GM19397 (cell line): ENCODE measurements around the gene SDK1.

Experiments used
- ATAC-seq: cut with Tn5 transposase; IDR thresholded peaks from one replicate; pipeline ENCODE4 v1.9.1; 2021; ENCODE audit warnings: mild to moderate bottlenecking, moderate library complexity; ENCODE audit not compliant: unreplicated experiment

SDK1 gene

DNA sequence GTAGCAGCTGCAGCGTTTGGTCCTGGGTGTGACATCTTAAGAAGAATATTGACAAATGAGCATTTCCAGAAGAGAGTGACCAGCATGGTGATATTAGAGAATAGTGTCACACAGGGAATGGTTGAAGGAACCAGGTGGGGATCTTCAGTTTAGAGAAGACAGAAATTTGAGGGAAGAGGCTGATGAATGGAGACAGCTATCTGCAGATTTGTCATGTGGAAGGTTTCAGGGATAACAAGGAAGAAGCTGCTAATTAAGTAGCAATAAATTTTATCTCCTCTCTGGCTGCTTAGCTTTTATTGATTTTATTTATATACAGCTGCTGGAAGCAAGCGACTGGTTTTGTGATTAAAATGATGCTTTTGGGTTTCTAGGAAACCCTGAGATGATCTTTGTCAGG lies 26.0 kb downstream of the SDK1 start:
- ATAC-seq, result no peak

GRCh38 chr7:3327655-3328054 lies 26.6 kb downstream of the SDK1 start:
- ATAC-seq, result no peak

DNA sequence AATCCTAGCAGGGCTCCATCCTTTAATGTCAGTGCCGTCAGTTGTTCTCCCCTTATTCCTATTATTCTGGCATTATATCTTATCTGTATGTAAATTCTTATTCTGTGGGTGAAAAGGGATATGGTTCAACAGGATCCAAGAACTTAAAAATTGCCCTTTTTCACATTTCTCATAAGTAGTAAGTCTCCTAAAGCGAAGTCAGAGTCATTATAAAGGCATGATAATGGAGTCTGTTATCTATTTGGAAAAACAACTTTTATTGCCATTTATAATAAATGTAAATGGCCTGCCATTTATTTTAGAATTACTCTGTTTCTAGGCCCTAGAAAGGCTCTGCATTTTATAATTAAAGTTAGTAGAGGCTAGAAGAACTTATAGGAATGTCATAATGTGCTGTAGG lies 31.3 kb downstream of the SDK1 start:
- ATAC-seq, result no peak

GRCh38 chr7:3333861-3334260 lies 32.8 kb downstream of the SDK1 start:
- ATAC-seq, result no peak

DNA sequence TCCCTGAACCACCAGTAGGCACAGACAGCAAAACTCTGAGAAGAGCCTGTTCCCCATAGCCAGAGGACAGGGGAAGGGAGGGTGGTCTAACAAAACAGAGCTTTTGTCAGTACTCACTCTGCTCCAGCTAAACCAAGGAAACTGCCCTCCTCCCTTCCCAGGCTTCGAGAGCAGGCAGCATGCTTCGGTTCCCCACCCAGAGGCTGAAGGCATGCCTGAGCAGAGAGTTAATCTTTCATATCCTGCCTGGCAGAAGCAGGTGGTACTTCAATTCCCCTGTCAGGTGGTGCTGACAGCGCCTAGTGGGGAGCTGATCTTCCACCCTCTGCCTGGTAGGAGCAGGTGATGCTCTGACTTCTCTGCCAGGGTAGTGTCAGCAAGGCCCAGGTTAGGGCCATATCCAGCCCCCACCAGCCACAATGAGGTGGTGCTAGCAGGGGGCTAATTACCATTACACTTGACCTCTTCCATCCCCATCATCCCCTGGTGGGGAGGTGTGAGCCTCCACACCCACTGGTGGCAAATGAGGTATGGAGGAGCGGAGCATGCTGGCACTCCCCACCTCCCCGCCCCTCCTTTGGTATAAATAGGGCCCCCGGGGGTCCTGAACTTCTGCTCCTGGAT lies 35.1 kb downstream of the SDK1 start:
- no peak for ATAC-seq

- ATAC-seq, result no peak
Observed at GRCh38 chr7:3338161-3338560, 37.1 kb downstream of the SDK1 start.

DNA sequence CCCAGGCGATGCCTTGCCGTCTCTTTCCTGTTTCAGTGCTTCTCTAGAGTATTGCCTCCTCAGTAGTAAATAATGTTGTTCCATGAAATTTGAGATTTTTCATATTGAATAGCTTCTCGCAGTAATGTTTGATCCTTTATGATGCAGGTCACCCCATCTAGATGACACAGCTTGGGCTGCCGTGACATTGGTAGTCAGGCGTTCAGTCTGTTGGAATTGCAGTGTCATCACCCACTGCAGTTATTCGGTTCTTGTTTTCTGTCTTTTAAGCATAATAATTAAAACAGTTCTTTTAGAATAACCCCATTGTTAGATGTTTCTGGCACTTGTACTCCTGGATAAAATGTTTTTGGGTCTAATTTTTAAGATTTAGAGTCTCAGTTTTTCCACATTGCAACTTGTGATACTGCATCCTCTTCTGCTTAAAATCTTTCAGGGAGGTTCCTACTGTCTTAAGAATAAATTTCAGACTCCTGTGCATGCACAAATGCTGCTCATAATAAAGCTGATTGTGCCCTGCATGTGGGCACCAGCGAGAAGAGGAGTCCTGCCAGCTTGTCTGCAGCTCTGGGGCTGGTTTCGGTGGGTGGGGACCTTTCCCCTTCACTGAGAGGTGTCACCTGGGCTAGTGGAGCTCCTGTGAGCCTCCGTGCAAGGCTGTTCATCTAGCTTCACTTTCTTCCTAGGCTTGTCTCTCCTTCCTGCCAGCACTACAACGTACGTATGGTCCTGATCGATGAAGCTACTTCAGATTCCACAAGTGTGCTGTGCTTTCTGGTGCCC lies 44.8 kb downstream of the SDK1 start:
- no peak for ATAC-seq

GRCh38 chr7:3349126-3349525 lies 48.1 kb downstream of the SDK1 start:
- ATAC-seq, result no peak

DNA sequence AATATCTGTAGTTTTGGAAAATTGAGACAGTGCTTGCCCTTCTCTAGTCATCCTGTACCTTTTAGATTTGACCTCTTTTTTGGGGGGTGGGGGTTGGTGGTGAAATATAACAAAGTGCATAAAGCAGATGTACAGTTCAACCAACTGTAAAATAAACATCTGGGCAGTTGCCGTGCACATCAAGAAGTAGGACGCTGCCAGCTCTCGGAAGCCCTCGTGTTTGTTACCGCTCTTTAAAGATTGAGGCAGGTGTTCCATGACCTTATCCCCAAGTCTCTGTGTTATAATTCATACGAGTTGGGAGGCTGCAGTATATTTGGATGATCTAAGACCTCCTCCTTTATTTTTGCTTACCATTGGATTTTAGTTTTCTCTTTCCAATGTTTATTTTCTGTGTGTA lies 55.1 kb downstream of the SDK1 start:
- ATAC-seq, result no peak

GRCh38 chr7:3358991-3359390 lies 57.9 kb downstream of the SDK1 start:
- no peak for ATAC-seq

DNA sequence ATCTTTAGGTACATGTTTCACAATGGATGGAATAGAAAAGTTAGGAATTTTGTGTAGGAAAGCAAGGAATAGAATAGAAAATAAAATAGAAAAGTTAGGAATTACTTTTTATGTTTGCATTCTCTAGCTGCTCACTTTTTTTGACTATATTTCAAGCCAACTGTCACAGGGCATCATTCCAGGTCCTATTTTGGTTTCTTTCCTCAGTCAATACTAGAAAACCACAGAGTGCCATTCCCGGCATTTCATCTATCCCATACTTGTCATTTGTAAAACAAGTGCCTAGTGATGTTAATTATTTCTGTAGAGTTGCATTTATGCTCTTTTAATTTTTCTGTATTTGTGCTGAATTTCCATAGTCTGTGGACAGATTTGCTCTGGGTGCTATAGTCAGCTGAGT lies 66.2 kb downstream of the SDK1 start:
- no peak for ATAC-seq

GRCh38 chr7:3370068-3370830 lies 69.2 kb downstream of the SDK1 start:
- no peak for ATAC-seq

DNA sequence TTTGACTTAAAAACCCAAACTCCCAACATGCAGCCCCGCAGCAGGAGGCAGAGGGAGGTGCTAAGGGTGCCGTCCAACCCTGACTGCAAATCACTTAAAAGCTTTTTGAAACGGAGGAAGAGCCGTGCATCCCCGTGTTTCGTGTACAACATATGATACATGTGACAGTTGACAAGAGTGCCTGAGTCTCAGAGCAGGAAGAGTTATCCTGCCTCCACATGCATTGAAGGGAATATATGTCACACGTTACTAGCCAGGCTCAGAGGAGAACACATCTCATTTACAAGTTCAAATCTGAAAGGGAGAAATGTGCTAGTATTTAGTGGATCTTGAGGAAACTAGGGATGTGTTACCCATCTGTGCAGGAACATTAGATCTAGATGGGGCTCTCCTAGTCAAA lies 69.9 kb downstream of the SDK1 start:
- ATAC-seq, result no peak

- no peak for ATAC-seq
Observed at GRCh38 chr7:3371601-3372000, 70.5 kb downstream of the SDK1 start.

DNA sequence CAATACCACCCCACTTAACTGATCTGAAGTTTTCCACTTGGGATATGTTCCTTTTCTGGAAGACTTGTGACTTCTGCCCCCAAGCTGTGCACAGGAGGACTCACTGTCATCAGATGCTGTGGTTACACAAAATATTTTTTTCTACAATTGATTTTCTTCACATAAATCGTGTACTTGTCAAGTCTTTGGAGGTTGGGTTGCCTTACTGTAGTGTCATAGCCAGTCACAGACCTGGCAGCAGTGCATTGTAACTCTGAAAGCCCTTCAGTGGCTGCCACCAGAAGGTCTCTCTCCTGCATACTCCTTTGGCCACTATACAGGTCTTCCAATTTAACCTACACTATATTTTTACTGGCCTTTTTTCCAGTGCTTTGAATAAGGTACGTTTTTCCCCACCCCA lies 73.2 kb downstream of the SDK1 start:
- no peak for ATAC-seq

DNA sequence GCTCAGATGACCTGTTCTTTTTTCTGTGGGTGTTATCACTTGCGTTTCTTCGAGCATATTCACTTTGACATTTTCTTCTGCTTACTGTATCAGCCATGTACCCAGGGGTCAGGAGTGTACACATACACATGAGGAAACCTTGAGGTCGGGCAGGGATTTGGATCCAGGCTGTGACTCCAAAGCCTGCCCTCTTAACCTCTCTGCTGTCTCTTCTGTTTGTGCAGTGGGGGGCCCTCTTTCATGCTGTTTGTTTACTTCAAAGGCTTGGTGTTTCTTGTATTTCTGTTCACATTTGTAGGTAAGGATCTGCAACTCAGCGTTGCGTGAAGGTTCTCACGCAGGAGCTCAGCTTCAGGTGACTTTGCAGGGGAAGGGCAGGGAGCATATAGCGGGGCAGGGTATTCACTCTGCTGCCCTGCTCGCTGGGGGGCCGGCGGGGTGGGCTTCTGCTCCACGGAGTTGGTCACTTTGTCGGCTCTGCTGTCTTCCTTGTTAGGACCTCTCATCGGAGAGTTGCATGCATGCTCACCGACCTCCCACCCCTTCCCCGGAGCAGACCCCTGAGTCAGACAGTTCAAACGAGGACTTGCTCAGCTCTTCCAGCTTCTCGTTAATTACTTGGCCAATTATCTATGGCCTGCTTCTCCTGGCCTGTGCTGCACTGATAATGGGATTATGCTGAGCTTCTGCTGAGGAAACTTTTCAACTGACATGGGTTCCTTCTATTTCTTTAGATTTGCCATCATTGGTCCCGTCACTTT lies 77.5 kb downstream of the SDK1 start:
- no peak for ATAC-seq

GRCh38 chr7:3380034-3380433 lies 79.0 kb downstream of the SDK1 start:
- ATAC-seq, result no peak

DNA sequence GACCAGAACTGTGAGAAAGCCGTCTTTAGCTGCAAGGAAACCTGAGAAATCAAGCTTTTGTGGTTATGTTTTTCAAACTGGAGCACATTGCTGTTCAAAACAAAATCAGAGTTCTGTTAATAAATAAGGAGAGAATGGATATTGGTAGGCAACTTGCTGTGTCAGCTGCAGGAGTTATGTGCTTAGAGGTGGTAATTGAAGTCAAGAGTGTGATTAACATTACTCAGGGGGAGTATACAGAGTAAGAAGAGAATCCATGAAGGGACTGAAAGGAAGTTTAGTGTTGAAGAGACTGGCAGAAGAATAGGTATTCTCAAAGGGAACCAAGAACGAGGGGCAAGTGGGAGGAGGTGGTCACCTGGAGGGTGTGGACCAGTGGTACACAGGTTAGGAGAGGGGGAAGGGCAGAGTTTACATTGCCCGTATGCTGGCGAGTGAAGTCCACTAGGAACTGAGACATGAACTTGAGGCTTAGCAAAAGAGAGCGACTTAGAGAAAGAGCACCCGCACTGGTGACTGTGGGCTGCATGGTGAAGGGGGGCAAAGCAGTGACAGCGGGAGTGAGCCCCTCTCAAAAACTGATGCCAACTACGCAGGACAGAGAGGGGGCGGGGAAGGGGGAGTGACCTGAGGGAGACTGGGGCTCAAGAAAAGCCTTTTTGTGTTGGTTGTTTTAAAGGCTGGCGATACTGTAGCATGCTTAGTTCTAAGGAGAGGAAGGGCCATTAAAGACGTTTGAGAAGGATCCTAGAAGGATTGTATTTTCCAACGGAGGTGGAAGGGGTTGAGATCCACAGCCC lies 80.0 kb downstream of the SDK1 start:
- ATAC-seq, result no peak

DNA sequence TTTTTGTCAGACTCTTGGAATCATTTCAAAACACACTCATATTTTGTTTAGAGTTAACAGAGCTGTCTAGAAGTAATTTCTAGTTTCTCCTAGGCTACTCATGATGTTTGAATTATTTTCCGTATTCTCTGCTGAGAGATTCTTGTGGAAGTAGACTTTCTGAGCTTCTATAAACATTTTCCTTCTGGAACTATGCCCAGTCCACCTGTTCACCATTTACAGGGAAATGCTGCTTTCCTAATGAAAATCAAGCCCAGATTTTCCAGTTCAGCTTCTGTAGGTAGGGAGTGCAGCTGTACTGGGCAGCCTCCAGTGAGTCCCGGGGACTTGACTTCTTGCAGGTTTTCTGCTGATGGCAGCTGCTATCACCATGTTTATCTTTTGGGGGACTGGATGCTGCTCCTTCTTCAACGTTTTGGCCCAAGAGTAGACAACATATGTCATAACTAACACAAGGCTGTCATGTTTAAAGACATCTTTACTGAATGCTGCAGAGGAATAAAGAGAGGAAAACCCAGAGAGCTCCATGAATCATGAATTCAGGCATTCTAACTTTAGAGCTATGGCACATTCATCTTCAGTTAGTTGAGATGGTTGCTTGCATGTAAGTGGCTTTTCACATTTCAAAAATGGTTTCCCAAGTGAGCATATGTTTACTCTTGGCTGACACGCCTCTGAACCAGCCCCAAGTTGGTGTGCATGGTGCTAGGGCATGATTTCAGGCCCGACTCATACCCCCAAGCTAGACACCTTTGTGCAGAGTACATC lies 85.6 kb downstream of the SDK1 start:
- ATAC-seq, result no peak

DNA sequence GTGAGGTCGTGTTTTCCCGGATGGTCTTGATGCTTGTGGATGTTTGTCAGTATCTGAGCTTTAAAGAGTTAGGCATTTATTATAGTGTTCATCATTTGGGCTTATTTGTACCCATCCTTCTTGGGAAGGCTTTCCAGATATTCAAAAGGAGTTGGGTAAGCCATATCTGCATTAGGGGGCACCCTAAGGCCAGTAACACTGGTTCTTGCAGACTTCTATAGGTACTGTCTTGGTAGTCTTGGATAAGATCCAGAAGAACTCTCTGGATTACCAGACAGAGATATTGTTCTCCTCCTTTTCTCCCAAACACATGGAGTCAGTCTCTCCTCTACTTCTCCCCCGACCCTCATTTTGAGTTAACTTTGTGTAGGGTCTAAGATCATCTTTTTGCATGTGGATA lies 92.8 kb downstream of the SDK1 start:
- no peak for ATAC-seq
